Natural killer cell treated with Interleukin-12 subunit alpha and Interleukin-12 subunit beta and Interleukin-15 and Interleukin-18, amount 100 ng/mL, for 72 hours (primary cell): Measurements from ENCODE around the gene TMEM18. TPM values are rescaled to one million over a fixed set of nuclear protein-coding genes. Genes with fewer than 3 reads are reported as not detected.
"Not testable (repeated sequence)": the region's sequence is repeated elsewhere in the genome, so short reads cannot be mapped to it uniquely, and the experiment has no call there.

Source experiments
- ATAC-seq, 2 donors: fragments of 150-1000 bp; cut with Tn5 transposase in 1 of 2; sonication (Bioruptor Pico), chemical (Tn5 transposase) in 1 of 2; 2 replicates each; pipeline ENCODE4 v1.10.0; 2021
- DNase-seq: peaks from one replicate; pipeline ENCODE4 v3.0.0; 2022; ENCODE audit warnings: low spot score
- H3K27ac Mint-ChIP-seq, 2 donors: 1 replicate in 1 of 2; 2 replicates in 1 of 2; pipeline ENCODE4 v1.8.0; 2022; ENCODE audit warnings: mixed read lengths in 2 of 2, mild to moderate bottlenecking in 1 of 2, moderate library complexity in 1 of 2
- H3K27me3 Mint-ChIP-seq, 2 donors: 1 replicate in 1 of 2; 2 replicates in 1 of 2; pipeline ENCODE4 v1.8.0; 2022; ENCODE audit warnings: mixed read lengths in 2 of 2
- H3K36me3 Mint-ChIP-seq: one replicate; pipeline ENCODE4 v1.8.0; 2022; ENCODE audit warnings: mixed read lengths
- H3K4me1 Mint-ChIP-seq, 2 donors: 1 replicate in 1 of 2; 2 replicates in 1 of 2; pipeline ENCODE4 v1.8.0; 2022; ENCODE audit warnings: low read depth in 2 of 2, mixed read lengths in 2 of 2, mild to moderate bottlenecking in 1 of 2
- H3K4me3 Mint-ChIP-seq: one replicate; pipeline ENCODE4 v1.8.0; 2022; ENCODE audit warnings: mixed read lengths
- H3K9me3 Mint-ChIP-seq: 2 replicates; pipeline ENCODE4 v1.8.0; 2022; ENCODE audit warnings: mixed read lengths
- total RNA-seq, 2 donors: library from RNA; stranded (reverse); gene quantifications; one replicate each; pipeline ENCODE4 v1.2.3, GENCODE V29; 2022

The TMEM18 gene
- total RNA-seq, 2 donors from 2014 or later, result 24.9 to 26.7 TPM

DNA sequence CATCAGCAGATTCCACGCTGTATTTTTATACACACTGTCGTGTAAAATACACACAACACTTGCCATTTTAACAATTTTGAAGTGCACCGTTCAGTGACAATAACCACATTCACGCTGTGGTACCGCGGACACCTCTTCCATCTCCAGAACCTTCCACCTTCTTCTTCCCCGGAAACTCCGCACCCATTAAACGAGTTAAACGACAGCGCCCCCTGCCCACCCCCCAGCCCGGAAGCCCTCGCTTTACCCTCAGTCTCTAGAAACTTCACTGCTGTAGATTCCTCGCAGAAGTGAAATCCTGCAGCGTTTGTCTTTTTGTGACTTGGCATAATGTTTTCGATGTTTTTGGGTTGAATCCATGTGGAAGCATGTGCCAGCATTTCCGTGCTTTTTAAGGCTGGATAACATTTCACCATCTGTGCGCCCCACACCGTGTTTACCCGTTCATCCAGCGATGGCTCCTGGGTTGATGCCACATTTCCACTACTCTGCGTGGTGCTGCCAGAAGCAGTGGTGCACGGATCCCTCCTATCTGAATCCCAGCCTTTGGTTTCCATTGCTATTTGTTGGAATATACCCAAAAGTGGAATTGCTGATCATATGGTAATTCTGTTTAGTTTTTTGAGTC is 32.0 kb upstream of the TMEM18 start:
- Mint-ChIP-seq H3K4me1 (peaks cover 9 to 10% of the 10 kb centered on the region in 2 donors), H3K27me3 (peaks cover 41 to 44% of the 10 kb centered on the region in 2 donors), H3K4me3 (no peak overlapping the region), H3K9me3 (no peaks in the 10 kb centered on the region), H3K36me3 (no peaks in the 10 kb centered on the region), H3K27ac (no peak overlapping the region)
- no peak for DNase-seq
- ATAC-seq, result no peak

DNA sequence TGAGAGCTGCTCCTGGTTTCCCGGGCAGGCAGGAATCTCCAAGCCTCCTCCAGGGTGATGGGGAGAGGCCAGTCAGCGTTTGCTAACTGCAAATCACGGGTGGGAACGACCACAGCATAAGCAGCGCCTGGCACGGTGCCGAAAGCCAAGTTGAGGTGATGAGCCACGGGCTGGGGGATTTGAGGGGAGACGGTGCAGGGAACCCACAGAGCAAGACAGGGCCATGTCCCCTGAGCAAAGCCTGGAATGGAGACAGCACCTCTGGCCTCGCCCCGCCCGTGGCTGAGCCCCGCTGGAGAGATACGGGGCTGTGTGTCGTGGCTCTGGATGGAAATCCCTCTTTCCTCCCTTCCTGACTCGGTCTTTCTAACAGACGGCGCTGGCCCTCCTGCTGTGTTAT is 31.5 kb upstream of the TMEM18 start:
- Mint-ChIP-seq H3K9me3 (no peaks in the 10 kb centered on the region), H3K27ac (no peak overlapping the region), H3K4me3 (no peak overlapping the region), H3K4me1 (peaks cover 7 to 10% of the 10 kb centered on the region in 2 donors), H3K27me3 (peaks cover 41 to 45% of the 10 kb centered on the region in 2 donors), H3K36me3 (no peaks in the 10 kb centered on the region)
- DNase-seq (no peak), ATAC-seq (no peak)

DNA sequence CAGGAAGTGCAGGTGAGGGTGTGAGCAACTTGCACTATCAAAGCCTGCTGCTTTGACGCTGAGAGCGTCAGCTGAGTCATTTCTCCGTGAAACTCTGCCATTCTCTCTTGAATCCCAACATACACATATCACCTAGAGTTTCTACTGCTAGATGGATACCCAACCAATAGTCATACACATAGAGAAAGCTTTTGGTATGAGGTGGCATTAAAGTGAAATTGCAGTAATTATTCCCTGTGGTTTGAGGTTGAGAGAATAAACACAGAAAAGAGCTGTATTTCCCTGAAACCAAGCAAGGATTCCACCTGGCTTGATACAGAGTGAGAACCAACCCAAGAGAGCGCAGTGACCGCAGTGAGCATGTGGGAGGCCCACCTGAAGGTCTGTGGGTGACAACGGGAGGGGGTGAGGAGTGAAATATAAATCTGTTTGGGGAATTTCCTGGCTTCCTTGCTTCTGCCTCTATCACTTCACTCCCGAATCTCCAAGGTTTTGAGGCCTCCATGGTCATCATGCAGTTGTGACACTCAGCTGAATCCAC is 28.8 kb upstream of the TMEM18 start:
- no peak for DNase-seq
- peaks cover 7 to 10% of the 10 kb centered on the region in 2 donors for H3K4me1 Mint-ChIP-seq
- no peaks in the 10 kb centered on the region for H3K9me3 Mint-ChIP-seq
- no peak overlapping the region for H3K4me3 Mint-ChIP-seq
- H3K27ac Mint-ChIP-seq, result no peak overlapping the region
- H3K36me3 Mint-ChIP-seq, result no peaks in the 10 kb centered on the region
- peaks cover 24 to 40% of the 10 kb centered on the region in 2 donors for H3K27me3 Mint-ChIP-seq
- peak; percentile 65 to 84 for ATAC-seq

DNA sequence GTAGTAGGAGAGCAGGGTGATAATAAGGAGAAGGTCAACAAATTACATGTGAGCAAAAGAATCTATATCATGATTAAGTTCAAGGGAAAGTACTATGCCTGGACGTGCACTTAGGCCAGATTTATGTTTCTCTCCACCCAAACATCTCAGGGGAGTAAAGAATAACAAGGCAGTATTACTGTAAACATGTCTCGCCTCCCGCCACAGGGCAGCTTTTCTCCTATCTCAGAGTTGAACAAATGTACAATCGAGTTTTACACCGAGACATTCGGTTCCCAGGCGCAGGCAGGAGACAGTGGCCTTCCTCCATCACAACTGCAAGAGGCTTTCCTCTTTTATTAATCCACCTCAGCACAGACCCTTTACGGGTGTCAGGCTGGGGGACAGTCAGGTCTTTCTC is 25.6 kb upstream of the TMEM18 start:
- Mint-ChIP-seq H3K4me1 (peaks cover 7 to 10% of the 10 kb centered on the region in 2 donors), H3K27me3 (peaks cover 25 to 34% of the 10 kb centered on the region in 2 donors)
- not testable (repeated sequence) for H3K27ac Mint-ChIP-seq, ATAC-seq, H3K36me3 Mint-ChIP-seq, DNase-seq, H3K4me3 Mint-ChIP-seq, H3K9me3 Mint-ChIP-seq

DNA sequence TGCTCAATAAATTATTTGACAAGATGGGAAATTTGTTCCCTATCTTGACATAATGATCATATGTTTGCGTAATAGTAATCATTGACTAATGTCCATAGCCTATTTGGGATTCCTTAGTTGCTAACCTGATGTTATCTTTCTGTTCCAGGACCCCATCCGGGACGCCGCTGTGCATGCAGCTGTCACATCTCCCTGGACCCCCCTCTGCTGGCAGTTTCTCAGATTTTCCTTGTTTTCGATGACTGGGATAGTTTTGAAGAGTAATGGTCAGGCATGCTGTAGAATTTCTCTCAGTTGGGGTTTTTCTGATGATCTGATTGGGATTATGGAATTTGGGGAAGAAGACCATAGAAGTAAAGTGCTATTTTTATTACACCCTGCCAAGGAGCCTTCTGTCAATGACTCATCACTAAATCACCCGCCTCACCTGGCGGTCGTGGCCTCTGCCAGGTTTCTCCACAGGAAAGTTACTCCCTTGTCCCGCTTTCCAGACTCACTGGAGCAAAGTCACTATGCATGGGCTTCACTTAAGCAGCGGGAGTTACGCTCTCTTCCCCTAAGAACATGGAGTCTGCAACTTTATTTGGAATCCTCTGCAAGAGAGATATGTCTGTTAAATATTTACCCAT is 19.9 kb upstream of the TMEM18 start:
- Mint-ChIP-seq H3K9me3 (no peaks in the 10 kb centered on the region), H3K4me3 (no peak overlapping the region), H3K27ac (no peak overlapping the region), H3K4me1 (no peaks in the 10 kb centered on the region), H3K36me3 (no peaks in the 10 kb centered on the region), H3K27me3 (peaks cover 23 to 44% of the 10 kb centered on the region in 2 donors)
- DNase-seq, result no peak
- no peak for ATAC-seq

DNA sequence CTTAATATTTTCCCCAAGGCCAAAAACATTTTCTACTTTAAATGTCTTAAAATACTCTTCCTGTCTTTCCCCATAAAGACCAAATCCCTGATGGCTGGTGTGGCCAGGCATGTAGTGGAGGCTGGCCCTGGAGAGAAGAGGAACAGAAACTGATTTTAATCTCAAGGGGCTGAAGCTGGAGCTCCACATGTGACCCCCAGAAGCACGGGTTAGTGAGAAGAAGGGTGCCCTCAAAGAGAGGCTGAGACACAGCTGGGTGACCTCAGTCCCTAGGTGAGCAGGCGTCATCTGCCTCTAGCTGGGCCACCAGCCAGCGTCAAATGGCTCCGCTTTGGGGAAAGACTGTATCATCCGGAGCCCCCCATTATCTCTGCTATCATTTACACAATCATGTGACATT is 19.3 kb upstream of the TMEM18 start:
- DNase-seq, result no peak
- Mint-ChIP-seq H3K4me3 (no peak overlapping the region), H3K4me1 (no peaks in the 10 kb centered on the region), H3K9me3 (no peaks in the 10 kb centered on the region), H3K27ac (no peak overlapping the region), H3K27me3 (peaks cover 18 to 40% of the 10 kb centered on the region in 2 donors), H3K36me3 (no peaks in the 10 kb centered on the region)
- no peak for ATAC-seq

DNA sequence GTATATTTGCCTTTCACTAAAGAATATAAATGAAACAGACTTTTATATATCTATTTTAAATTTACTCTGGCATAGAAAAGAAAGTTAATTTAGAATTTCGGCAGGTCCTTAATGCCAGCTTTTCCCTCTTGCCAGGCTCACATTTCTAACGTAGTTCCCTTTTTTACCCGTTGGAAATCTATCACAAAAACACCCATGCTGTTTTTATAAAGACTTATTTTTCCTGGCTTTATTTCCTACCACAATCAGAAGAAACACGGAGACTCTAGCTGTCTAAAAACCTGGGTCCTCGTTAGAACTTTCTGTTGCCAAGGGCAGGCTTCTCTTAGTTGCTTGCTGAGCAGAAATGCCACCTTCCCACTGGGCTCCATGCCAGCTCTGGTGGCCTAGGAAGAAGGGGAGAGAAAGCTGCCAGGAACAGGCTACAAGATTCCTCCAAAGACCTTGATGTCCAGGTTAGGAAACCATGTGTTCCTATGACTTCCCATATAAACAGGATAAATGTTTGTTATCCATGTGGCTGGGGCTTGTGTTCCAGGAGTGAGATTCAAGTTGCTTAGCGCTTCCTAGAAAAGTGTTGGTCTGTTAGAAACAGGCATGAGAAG is 17.8 kb upstream of the TMEM18 start:
- Mint-ChIP-seq H3K27me3 (peaks cover 16 to 45% of the 10 kb centered on the region in 2 donors), H3K36me3 (no peaks in the 10 kb centered on the region), H3K4me1 (no peaks in the 10 kb centered on the region), H3K9me3 (no peaks in the 10 kb centered on the region), H3K4me3 (no peak overlapping the region), H3K27ac (no peak overlapping the region)
- ATAC-seq (no peak), DNase-seq (no peak)

DNA sequence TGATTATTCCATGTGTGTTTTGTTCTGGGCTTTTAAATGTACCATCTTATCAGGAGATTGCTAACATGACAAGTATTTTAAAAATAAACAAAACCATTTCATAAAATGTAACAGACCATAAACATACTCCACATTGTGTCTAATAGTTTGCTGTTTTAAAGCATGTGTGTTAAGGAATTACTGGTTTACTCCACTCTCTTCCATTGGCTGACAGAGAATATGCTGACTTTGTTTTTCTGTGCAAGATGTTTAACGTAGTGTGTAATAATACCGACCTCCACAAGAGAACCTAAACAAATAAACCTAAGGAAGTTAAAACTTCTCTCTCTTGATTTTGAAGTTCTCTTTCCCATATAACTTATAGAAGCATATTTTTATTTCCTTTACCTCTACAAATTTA is 17.0 kb upstream of the TMEM18 start:
- Mint-ChIP-seq H3K4me3 (no peak overlapping the region), H3K36me3 (no peaks in the 10 kb centered on the region), H3K9me3 (no peaks in the 10 kb centered on the region), H3K27me3 (peaks cover 17 to 43% of the 10 kb centered on the region in 2 donors), H3K27ac (no peak overlapping the region), H3K4me1 (no peaks in the 10 kb centered on the region)
- DNase-seq (no peak), ATAC-seq (no peak)

DNA sequence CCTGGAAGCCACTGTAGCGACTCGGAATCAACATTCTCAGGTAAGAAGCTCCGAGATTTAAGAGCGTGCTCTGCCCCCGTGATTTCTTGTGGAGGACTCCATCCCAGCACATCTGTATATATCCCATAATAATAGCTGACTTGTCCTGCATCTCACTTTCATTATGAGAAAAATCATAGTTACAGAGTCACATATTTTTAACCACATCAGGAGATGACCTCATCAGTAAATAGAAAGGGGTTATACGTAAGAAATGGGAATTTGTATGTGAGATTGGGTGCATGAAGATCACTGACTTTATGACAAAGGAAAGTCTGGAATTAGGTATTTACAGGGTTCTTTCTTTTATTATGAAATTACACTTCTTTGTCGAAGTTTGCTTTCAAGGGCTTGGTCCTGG is 16.4 kb upstream of the TMEM18 start:
- H3K27me3 Mint-ChIP-seq, result peaks cover 14 to 38% of the 10 kb centered on the region in 2 donors
- no peak overlapping the region for H3K4me3 Mint-ChIP-seq
- no peak for ATAC-seq
- H3K36me3 Mint-ChIP-seq, result no peaks in the 10 kb centered on the region
- no peak for DNase-seq
- peaks cover 0 to 4% of the 10 kb centered on the region in 2 donors for H3K4me1 Mint-ChIP-seq
- H3K27ac Mint-ChIP-seq, result no peak overlapping the region
- peaks cover under 1% of the 10 kb centered on the region for H3K9me3 Mint-ChIP-seq

DNA sequence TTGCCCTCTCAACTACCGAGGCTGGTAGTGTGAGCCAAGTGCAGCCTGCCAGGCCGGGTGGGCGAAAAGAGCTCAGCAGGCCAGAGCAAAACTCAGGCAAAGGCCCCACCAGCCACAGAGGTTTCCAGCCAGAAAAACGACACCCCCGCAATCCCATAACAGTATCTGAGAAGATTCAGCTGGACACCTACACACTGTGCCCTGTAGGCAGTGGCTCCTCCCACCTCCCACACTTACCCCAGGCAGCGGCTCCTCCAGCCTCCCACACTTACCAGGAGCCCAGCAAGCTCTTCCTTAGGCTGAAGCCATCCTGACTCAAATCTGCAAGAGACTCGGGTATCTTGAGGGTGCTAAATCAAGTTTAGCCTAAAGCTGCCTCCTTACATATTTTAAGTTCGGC is 15.6 kb upstream of the TMEM18 start:
- H3K4me3 Mint-ChIP-seq, result no peak overlapping the region
- no peak for ATAC-seq
- DNase-seq, result no peak
- peaks cover 6 to 11% of the 10 kb centered on the region in 2 donors for H3K4me1 Mint-ChIP-seq
- no peak overlapping the region for H3K27ac Mint-ChIP-seq
- H3K27me3 Mint-ChIP-seq, result peaks cover 16 to 37% of the 10 kb centered on the region in 2 donors
- H3K9me3 Mint-ChIP-seq, result peaks cover 5% of the 10 kb centered on the region
- no peaks in the 10 kb centered on the region for H3K36me3 Mint-ChIP-seq

DNA sequence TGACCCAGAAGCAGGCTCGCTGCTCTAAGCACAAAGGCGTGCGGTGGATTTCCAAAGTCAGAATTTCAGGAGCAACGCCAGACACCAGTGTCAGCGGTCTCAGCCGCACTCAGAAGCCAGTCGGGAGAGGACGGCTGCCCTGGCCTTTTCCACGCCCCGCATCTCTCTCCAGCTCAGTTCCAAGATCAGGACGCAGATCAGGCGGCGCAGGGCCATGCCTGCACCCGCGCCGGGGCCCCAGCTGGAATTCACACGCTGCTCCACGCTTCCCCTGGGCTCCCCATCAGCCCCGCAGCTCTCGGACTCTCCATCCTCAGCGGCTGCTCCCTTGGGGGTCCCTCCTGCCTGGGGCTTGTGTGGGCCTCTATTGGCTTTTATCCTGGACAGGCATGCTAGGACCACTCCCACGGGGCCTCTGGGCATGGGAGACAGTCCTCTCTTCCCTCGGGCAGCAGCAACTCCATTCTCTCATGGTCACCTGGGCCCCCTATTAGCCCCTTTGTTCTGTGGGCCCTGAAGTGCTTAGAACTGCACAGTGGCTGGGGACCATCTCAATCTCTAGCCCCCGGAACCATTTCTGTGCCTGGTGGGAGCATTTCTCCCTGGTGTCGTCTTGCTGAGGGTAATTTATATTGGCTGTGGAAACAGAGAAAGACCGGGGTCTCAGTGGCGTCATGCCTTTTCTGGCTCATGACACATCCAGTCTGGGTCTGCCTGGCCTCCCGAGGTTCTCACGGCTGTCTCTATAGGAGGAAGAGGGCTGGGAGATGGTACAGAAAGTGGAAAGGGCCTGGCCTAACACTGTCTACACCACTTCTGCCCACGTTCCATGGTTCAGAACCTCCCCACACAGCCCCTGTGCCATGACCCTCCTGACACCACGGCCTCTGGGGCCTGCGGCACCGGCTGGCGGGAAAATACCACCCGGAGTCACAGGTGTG is 14.9 kb upstream of the TMEM18 start:
- H3K4me3 Mint-ChIP-seq, result no peak overlapping the region

DNA sequence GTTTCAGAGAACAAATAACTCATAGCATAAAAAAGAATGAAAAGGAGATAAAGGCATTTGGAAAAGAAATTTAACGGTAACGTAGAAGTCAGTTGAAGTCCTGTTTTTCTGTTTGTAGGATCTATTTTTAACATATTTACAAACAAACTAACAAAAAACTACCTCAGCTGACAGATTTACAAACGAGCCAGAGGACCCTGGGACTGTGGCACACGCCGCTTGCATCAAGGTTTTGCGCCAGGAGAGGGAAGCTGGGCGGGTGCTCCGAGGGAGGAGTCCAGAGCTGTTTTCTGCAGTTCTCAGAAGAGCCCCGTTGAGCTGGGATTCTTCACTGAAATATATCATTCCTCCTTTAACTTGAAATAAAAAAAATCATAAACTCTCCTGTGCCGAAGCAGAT is 13.6 kb upstream of the TMEM18 start:
- Mint-ChIP-seq H3K27ac (peak overlapping the region in 1 of 2 donors; percentile 18), H3K9me3 (peaks cover 5% of the 10 kb centered on the region), H3K4me1 (peaks cover 6 to 11% of the 10 kb centered on the region in 2 donors), H3K27me3 (peaks cover 17 to 27% of the 10 kb centered on the region in 2 donors), H3K36me3 (peaks cover 5% of the 10 kb centered on the region), H3K4me3 (no peak overlapping the region)
- ATAC-seq, result no peak
- DNase-seq, result no peak

More for the DNA sequence above, 14.9 kb upstream of the TMEM18 start:
- DNase-seq (no peak), ATAC-seq (no peak)
- Mint-ChIP-seq H3K27me3 (peaks cover 16 to 31% of the 10 kb centered on the region in 2 donors), H3K27ac (no peak overlapping the region), H3K9me3 (peaks cover 5% of the 10 kb centered on the region), H3K36me3 (no peaks in the 10 kb centered on the region), H3K4me1 (peaks cover 6 to 11% of the 10 kb centered on the region in 2 donors)

DNA sequence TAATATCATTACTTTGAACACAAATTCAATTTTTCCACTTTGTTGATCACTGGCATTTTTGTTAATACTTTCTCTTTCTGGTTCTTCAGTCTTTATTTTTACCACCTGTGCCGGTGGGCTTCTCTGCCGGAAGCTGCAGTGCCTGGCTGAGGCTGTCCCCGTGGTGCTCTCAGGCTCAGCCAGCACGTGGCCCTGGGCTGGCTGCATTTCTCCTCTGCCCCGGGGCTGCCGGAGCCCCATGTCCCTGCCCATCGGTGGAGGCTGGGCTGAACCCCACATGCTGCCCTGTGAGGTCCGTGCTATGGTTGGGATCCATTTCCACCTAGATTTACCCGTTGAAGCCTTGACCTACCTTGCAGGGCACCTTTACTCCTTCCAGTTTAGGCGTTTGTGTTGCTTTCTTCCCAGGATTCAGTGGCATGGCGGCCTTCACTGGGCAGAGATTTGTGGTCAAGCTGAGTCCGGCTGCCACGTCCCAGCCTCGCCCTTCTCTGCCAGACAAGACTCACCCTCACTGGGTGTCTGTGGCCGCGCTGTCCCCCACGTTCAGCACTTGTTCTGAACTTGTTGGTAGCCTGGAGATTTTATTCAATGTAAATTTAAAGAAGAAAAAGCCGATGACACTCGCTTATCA is 12.8 kb upstream of the TMEM18 start:
- Mint-ChIP-seq H3K27ac (peak overlapping the region in 1 of 2 donors; percentile 18), H3K4me3 (no peak overlapping the region), H3K36me3 (peaks cover 11% of the 10 kb centered on the region), H3K4me1 (peaks cover 6 to 11% of the 10 kb centered on the region in 2 donors), H3K27me3 (peaks cover 21 to 34% of the 10 kb centered on the region in 2 donors), H3K9me3 (peaks cover 7% of the 10 kb centered on the region)
- no peak for ATAC-seq
- no peak for DNase-seq
